ENCODE data around the gene KCNG2.

Gene KCNG2

DNA sequence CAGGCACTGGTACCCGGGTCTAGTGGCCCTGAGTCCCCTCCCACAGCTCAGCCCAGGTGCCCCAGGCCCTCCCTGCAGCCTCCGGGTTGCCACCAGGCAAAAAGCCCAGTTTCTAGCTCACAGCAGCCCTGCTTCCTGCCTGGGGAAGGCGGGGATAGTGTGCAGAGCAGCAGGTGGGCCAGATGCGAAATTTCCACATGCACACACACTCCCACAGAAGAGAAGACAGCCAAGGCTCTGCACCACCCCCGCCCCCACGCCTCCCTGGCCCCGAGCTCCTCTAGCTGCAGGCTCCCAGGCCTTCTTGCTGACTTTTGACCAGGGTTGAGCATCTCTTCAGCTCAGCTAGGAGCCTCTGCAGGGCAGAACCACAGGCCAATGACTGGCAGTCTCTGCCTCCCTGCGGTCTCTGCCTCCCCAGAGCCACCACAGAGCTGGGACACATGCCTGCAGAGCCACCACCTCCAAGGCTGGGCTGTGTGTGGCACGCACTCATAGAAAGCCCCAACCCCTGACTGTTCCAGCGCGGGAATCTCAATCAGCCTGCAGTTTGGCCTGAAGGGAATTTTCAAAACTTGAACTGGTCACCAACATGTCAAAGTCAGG is 146.5 kb downstream of the KCNG2 start:
- Mint-ChIP-seq H3K9me3 (no peaks in the 10 kb centered on the region), H3K4me1 (ENCODE audit: low read depth) (peaks cover 11% of the 10 kb centered on the region), H3K4me3 (peak overlapping the region; percentile 34), H3K27me3 (ENCODE audit: low read depth) (no peaks in the 10 kb centered on the region), H3K27ac (peak overlapping the region; percentile 63), H3K36me3 (ENCODE audit: low read depth) (peaks cover 7% of the 10 kb centered on the region)
- DNase-seq (ENCODE audit: low spot score) = no peak

DNA sequence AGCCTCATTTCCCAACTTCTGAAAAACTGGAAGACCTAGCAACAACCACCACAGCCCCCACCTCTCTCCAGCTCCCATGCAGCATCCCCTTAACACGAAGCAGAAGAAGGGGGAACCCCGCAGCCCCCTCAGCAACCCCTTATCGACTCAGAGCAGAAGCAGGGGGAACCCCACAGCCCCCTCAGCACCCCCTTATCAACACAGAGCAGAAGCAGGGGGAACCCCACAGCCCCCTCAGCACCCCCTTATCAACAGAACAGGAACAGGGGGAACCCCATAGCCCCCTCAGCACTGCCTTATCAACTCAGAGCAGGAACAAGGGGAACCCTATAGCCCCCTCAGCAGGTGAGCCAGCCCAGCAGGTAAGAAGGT is 147.0 kb downstream of the KCNG2 start:
- peak overlapping the region; percentile 34 for H3K4me3 Mint-ChIP-seq

DNA sequence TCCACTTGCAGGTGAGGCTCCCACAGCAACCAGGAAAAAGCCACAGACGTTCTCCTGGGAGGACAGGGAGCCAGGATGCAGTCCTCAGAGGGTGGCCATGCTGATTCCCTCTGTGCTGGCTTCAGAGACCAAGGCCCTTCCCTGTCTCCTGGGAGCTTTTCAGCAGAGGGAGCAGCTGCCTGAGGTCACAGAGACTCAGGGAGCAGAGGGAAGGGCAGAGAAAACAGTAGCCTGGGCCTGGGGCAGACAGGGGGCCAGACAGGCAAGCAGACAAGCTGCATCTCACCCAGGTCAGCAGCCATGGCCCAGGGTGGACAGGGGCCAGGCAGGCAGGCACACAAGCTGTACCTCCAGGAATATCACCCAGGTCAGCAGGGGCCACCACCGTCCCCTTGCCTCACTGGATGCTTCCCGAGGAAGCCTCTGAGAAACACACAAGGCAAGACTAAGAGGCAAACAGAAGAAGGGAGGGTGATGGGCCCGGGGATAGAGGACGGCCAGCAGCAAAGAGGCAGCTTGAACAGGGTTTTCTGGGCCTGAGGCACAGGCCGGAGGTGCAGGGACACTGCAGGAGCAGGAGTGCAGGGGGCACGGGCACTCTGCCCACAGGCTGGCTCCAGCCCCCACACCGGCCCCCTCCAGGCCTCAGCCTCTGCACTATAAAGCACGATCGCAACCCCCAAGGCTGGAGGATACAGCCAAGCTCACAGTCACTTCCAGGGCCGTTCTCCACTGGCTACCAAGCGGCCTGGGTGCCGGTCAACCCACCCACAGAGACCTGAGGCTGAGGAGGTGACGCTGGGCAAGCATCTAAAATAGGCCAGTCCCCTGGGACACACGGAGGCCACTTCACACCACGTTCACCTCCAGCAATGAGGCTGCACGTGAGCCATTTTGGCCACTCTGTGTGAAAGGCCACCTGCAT is 147.6 kb downstream of the KCNG2 start:
- H3K27ac Mint-ChIP-seq = no peak overlapping the region
- H3K4me1 Mint-ChIP-seq (ENCODE audit: low read depth) = peaks cover 20% of the 10 kb centered on the region
- no peaks in the 10 kb centered on the region for H3K9me3 Mint-ChIP-seq
- no peak for DNase-seq (ENCODE audit: low spot score)
- no peaks in the 10 kb centered on the region for H3K27me3 Mint-ChIP-seq (ENCODE audit: low read depth)
- peaks cover 6% of the 10 kb centered on the region for H3K36me3 Mint-ChIP-seq (ENCODE audit: low read depth)
- no peak overlapping the region for H3K4me3 Mint-ChIP-seq

More for the DNA sequence above, 147.0 kb downstream of the KCNG2 start:
- no peaks in the 10 kb centered on the region for H3K27me3 Mint-ChIP-seq (ENCODE audit: low read depth)
- no peak for DNase-seq (ENCODE audit: low spot score)
- peaks cover 14% of the 10 kb centered on the region for H3K4me1 Mint-ChIP-seq (ENCODE audit: low read depth)
- peak overlapping the region; percentile 45 for H3K27ac Mint-ChIP-seq
- no peaks in the 10 kb centered on the region for H3K9me3 Mint-ChIP-seq
- H3K36me3 Mint-ChIP-seq (ENCODE audit: low read depth) = peaks cover 5% of the 10 kb centered on the region

DNA sequence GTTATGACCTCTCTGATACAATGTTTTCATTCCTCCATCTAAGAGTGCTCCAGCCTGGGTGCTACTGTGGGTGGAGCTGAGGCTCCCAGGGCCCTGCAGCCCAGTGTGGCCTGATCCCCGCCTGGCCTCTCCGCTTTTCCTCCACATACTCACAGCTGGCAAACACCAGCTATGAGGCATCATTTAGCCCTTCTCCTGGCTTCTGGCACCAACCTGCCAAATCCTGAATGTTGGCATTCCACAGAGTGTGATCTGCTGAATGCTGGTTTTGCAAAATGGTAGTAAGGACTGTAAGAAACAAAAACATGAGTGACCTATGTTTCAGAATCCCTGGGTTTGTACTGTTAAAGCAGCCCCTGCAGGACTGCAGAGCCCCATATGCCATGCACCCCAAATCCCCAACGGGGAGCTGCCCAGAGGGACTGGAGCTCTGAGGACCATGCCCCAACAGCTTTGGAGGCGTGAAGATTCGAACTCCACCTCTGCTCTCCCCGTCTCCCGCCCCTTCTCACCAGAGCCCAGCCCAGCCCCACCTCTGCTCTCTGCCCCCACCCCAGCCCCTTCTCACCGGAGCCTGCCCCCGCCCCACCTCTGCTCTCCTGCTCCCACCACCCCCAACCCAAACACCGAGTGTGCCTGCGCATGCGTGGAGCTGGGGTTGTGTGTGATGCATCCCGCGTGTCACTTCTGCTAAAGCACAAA is 149.5 kb downstream of the KCNG2 start:
- no peak for DNase-seq (ENCODE audit: low spot score)
- H3K4me3 Mint-ChIP-seq = no peak overlapping the region
- H3K36me3 Mint-ChIP-seq (ENCODE audit: low read depth) = peaks cover 3% of the 10 kb centered on the region
- H3K27ac Mint-ChIP-seq = no peak overlapping the region
- H3K9me3 Mint-ChIP-seq = no peaks in the 10 kb centered on the region
- H3K4me1 Mint-ChIP-seq (ENCODE audit: low read depth) = peaks cover 20% of the 10 kb centered on the region
- H3K27me3 Mint-ChIP-seq (ENCODE audit: low read depth) = no peaks in the 10 kb centered on the region

DNA sequence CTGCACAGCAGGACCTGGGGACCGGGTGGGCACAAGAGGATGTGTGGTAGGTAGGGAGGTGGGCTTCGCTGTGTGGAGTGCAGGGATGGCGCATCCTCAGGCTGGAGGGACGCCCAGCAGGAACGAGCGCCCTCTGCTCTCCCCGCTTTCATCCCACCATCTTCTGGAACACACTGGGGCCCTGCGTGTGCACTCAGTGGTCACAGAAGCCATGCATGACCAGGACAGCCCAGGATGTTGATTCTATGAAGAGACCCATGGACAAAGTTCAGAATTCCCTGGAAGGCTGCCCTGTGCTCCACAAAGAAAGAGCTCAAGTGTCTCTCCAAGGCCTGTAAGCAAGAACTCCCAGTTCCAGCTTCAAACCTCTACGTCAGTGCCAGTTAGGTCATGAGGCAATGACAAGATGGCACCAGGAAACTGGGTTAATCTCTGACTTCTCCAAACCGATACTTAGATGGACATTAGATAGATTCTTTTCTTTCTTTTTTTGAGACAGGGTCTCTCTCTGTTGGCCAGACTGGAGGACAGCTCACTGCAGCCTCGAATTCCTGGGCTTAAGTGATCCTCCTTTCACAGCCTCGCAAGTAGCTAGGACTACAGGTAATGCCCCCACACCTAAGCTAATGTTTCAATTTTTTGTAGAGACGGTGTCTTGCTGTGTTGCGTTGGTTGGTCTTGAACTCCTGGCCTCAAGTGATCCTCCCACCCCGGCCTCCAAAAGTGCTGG is 150.3 kb downstream of the KCNG2 start:
- no peaks in the 10 kb centered on the region for H3K9me3 Mint-ChIP-seq
- H3K27ac Mint-ChIP-seq = no peak overlapping the region
- peaks cover 3% of the 10 kb centered on the region for H3K36me3 Mint-ChIP-seq (ENCODE audit: low read depth)
- no peaks in the 10 kb centered on the region for H3K27me3 Mint-ChIP-seq (ENCODE audit: low read depth)
- peaks cover 20% of the 10 kb centered on the region for H3K4me1 Mint-ChIP-seq (ENCODE audit: low read depth)
- no peak for DNase-seq (ENCODE audit: low spot score)
- H3K4me3 Mint-ChIP-seq = no peak overlapping the region

DNA sequence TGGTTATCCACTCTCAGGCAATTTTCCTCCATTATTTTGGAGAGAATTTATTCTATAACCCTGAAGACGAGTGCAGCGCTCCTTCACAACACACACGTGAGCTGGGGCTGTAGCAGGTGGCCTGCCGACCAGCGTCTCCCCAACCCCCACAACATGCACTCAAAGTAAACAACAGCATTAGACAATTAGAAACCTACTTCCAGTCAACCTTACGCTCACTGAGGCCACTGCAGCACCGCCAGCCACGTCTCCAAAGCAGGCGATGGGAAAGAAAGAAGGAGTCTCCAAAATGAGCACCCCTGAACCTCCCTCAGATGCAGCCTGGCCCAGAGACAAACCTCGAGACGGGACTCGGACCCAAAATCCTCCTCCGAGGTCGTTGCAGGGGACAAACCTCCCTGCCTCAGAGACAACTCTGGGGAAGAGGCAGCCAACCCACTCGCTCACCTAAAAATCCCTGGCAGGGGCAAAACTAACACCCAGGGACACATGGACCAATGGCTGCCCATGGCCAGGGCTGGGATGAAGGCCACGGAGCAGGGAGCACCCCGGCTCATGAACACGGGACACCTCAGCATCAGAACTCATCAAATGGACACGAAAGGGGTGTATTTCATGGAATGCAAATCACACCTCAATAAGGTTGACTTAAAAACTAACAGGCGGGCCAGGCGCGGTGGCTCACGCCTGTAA is 151.1 kb downstream of the KCNG2 start:
- Mint-ChIP-seq H3K27ac (no peak overlapping the region), H3K27me3 (ENCODE audit: low read depth) (no peaks in the 10 kb centered on the region), H3K36me3 (ENCODE audit: low read depth) (peaks cover 3% of the 10 kb centered on the region), H3K4me1 (ENCODE audit: low read depth) (peaks cover 20% of the 10 kb centered on the region), H3K4me3 (peak overlapping the region; percentile 21), H3K9me3 (no peaks in the 10 kb centered on the region)
- no peak for DNase-seq (ENCODE audit: low spot score)
